ENCODE data around the gene ST6GALNAC4.

DNA sequence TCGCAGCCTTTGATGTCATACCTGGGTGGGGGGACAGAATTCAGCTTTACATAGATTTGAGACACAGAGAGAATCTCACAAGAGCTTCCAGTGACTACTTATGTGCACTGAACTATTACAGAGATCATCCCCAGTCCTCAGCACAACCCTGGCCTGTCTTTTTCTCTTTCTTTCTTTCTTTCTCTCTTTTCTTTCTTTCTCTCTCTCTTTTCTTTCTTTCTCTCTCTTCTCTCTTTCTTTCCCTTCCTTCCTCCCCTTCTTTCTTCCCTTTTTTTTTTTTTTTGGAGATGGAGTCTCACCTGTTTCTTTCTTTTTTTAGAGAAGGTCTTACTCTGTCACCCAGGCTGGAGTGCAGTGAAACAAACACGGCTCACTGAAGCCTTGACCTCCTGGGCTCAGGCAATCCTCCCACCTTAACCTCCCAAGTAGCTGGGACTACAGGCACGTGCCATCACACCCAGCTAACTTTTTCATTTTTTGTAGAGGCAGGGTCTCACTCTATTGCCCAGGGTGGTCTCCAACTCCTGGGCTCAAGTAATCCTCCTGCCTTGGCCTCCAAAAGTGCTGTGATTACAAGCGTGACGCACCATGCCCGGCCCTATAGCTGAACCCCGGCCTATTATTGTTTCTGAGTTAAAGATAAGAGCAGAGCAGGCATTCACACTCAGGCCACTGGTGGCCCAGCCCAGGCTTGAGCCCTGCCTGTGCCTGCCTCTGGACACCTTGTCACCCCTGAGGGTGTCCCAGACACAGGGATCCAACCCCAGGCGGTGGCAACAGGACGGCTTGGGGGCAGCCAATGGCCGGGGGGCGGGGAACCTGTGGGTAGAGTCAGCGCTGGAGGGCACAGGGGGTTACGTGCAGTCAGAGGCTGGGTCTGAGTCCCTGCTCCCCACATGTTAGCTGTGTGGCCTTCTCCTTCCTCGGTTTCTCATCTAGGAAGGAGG is 9.4 kb upstream of the ST6GALNAC4 start:
- TF ChIP-seq POLR2A (IDR thresholded peaks at IDR 0.05; ENCODE audit: low read depth, low read length) (no peak), POU2F2 (IDR thresholded peaks at IDR 0.05; ENCODE audit: low read depth, low read length) (no peak), TAF1 (IDR thresholded peaks at IDR 0.05; ENCODE audit: low read depth, low read length) (no peak), POLR2AphosphoS5 (IDR thresholded peaks at IDR 0.05; ENCODE audit: low read depth, low read length) (no peak), PAX5 (IDR thresholded peaks at IDR 0.05; ENCODE audit: insufficient read depth, low read length, severe bottlenecking) (no peak), SPI1 (IDR thresholded peaks at IDR 0.05; ENCODE audit: low read depth, low read length) (no peak)
